Measurements from ENCODE around the gene XIST.

DNA sequence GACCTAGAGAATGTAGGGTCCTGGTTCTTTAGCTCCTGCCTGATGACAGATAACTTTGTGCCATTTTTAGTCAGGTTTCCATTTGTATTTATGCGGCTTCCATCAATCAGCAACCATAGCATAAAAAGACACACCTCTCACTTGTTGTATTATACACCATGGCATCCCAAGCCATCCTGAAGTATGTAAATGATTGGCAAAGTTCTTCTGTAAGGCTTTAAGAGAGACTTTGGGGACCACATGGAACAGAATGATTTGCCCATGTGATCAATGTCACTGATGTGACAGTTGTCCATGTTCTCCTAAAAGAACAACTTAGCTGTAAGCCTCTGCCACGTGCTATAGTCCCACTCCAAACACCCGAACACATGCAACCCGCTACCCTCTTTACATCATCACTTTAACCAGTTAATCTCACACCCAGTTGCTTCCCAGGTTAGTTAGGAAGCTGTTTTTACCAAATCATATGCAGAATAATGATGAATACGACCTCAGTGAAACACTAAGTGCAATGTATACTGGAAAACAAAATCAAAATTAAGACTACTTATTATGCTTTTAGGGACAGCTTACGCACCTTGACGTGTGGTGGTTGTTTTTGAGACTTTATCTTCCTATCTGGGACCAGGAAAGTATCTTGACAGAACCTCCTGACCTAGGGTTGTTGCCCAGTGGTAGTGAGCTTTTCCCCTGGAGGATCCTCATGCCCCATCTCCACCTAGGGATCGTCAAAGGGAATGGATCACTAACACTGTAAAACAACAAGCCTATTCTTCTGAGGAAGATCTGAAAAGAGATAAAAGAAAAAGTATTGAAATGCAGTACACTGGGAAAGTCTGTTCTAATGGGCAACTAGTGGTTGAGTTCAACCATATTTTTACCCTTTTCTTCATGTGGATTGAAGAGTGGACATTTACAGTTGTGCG, 21.8 kb downstream of the XIST start:
- TF ChIP-seq, protein P1, sequence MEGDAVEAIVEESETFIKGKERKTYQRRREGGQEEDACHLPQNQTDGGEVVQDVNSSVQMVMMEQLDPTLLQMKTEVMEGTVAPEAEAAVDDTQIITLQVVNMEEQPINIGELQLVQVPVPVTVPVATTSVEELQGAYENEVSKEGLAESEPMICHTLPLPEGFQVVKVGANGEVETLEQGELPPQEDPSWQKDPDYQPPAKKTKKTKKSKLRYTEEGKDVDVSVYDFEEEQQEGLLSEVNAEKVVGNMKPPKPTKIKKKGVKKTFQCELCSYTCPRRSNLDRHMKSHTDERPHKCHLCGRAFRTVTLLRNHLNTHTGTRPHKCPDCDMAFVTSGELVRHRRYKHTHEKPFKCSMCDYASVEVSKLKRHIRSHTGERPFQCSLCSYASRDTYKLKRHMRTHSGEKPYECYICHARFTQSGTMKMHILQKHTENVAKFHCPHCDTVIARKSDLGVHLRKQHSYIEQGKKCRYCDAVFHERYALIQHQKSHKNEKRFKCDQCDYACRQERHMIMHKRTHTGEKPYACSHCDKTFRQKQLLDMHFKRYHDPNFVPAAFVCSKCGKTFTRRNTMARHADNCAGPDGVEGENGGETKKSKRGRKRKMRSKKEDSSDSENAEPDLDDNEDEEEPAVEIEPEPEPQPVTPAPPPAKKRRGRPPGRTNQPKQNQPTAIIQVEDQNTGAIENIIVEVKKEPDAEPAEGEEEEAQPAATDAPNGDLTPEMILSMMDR (IDR thresholded peaks at IDR 0.05) = no peak
- no peak for TF ChIP-seq EZH2 (IDR thresholded peaks at IDR 0.05; ENCODE audit: borderline replicate concordance, insufficient read depth, low read depth, low read length, poor library complexity, severe bottlenecking)

Data from B cell (primary cell).